Measurements from ENCODE around the gene CEMIP.

Gene CEMIP

GRCh38 chr15:80989518-80990478 lies 210.6 kb downstream of the CEMIP start, which contains the start of gene MESD (continued):
- TF ChIP-seq MYNN (tag by site-specific recombination; IDR thresholded peaks at IDR 0.05; ENCODE audit: borderline replicate concordance) (no peak), YY2 (tag by site-specific recombination; IDR thresholded peaks at IDR 0.05) (peak; percentile 98)

DNA sequence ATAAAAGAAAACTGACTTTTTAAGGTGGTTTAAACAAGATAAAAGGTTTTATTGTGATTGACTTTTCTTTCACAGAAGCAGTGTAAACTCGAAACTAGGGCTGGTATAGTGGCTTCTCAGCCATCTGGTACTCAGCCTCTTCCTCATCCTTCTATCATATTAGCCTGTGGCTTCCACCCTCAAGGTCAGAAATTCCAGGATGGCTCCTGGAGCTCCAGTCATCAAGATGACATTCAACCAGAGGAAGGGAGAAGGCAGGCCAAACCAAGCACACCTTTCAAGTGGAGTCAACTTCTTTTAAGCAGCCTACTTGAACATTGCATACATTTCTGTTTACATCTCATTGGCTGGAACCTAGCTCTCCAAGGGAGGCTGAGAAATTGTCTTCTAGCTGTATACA lies 211.8 kb downstream of the CEMIP start:
- Histone ChIP-seq H3K4me3 (ENCODE audit: low read depth, low read length) (no peak overlapping the region), H3K36me3 (ENCODE audit: control insufficient read depth in 2 of 2, insufficient read depth in 1 of 2, low read length in 2 of 2) (no peaks in the 10 kb centered on the region; a peak in 1 of 3 replicates), H3K9me3 (ENCODE audit: control insufficient read depth, insufficient read depth, low read depth, low read length) (no peaks in the 10 kb centered on the region), H3K27ac (ENCODE audit: extremely low read depth, low read depth, low read length) (no peak overlapping the region), H3K4me1 (ENCODE audit: control insufficient read depth, insufficient read depth, low read length) (peaks cover 12% of the 10 kb centered on the region)
- TF ChIP-seq ZBTB44 (tag by site-specific recombination; IDR thresholded peaks at IDR 0.05) (no peak), KLF9 (tag by site-specific recombination; IDR thresholded peaks at IDR 0.05; ENCODE audit: low read depth) (no peak), ZNF23 (tag by site-specific recombination; IDR thresholded peaks at IDR 0.05; ENCODE audit: borderline replicate concordance) (no peak), ZNF654 (tag by site-specific recombination; IDR thresholded peaks at IDR 0.05; ENCODE audit: low read depth) (no peak), ZNF518A (tag by site-specific recombination; conservative IDR thresholded peaks at IDR 0.05; ENCODE audit: low read depth) (no peak), GLIS1 (tag by site-specific recombination; IDR thresholded peaks at IDR 0.05) (no peak), ZNF843 (tag by site-specific recombination; IDR thresholded peaks at IDR 0.05) (no peak), ELK4 (IDR thresholded peaks at IDR 0.05; ENCODE audit: borderline replicate concordance, low read depth, low read length) (no peak), ZNF580 (tag by site-specific recombination; IDR thresholded peaks at IDR 0.05) (no peak), ZBTB11 (tag by site-specific recombination; conservative IDR thresholded peaks at IDR 0.05; ENCODE audit: low read depth) (no peak), ZNF121 (tag by site-specific recombination; IDR thresholded peaks at IDR 0.05) (no peak), ZNF292 (tag by site-specific recombination; IDR thresholded peaks at IDR 0.05; ENCODE audit: borderline replicate concordance, low read depth) (no peak), ZNF148 (tag by site-specific recombination; IDR thresholded peaks at IDR 0.05; ENCODE audit: borderline replicate concordance) (no peak), ZNF311 (tag by site-specific recombination; IDR thresholded peaks at IDR 0.05; ENCODE audit: borderline replicate concordance) (no peak)
- TF ChIP-seq, protein P1, sequence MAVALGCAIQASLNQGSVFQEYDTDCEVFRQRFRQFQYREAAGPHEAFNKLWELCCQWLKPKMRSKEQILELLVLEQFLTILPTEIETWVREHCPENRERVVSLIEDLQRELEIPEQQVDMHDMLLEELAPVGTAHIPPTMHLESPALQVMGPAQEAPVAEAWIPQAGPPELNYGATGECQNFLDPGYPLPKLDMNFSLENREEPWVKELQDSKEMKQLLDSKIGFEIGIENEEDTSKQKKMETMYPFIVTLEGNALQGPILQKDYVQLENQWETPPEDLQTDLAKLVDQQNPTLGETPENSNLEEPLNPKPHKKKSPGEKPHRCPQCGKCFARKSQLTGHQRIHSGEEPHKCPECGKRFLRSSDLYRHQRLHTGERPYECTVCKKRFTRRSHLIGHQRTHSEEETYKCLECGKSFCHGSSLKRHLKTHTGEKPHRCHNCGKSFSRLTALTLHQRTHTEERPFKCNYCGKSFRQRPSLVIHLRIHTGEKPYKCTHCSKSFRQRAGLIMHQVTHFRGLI (tag by site-specific recombination; IDR thresholded peaks at IDR 0.05), result no peak
- POLR2A ChIA-PET, result interaction anchor here (2.0 kb wide), 1 partner anchor 10 kb away, joined by 22 read pairs; the partner anchor contains the start of gene TLNRD1
- CTCF ChIA-PET, result interaction anchor here (0.6 to 6.3 kb wide), 9 partner anchors 12 to 891 kb away, joined by 3 to 46 read pairs (median 4); no protein-coding TSS in a partner anchor

Data from HEK293 (cell line).